OCI-M2 (cell line): ENCODE measurements around the gene INPP4A.
"Not testable (repeated sequence)": the region's sequence is repeated elsewhere in the genome, so short reads cannot be mapped to it uniquely, and the experiment has no call there.

Experiments used
- DNase-seq: peaks from one replicate; lab custom pipeline; 2025; ENCODE audit not compliant: unreplicated experiment; lab: John Stamatoyannopoulos, UW

The INPP4A gene

GRCh38 chr2:98577313-98577712 lies 132.7 kb downstream of the INPP4A start:
- no peak for DNase-seq

- DNase-seq = no peak
These were observed 133.6 kb downstream of the INPP4A start for GRCh38 chr2:98578231-98578630.

- no peak for DNase-seq
These were observed 135.3 kb downstream of the INPP4A start for GRCh38 chr2:98579926-98580325.

GRCh38 chr2:98580656-98581284 lies 136.1 kb downstream of the INPP4A start:
- DNase-seq = no peak

- no peak for DNase-seq
These were observed 137.9 kb downstream of the INPP4A start for GRCh38 chr2:98582523-98582922.

GRCh38 chr2:98583276-98583675 lies 138.6 kb downstream of the INPP4A start:
- DNase-seq = no peak

GRCh38 chr2:98583816-98584618 lies 139.4 kb downstream of the INPP4A start:
- DNase-seq = no peak

- DNase-seq = no peak
These were observed 140.7 kb downstream of the INPP4A start for GRCh38 chr2:98585386-98585785.

- no peak for DNase-seq
These were observed 142.0 kb downstream of the INPP4A start for GRCh38 chr2:98586551-98587140.

GRCh38 chr2:98588880-98589431 lies 144.3 kb downstream of the INPP4A start:
- DNase-seq = no peak

- no peak for DNase-seq
These were observed 144.8 kb downstream of the INPP4A start for GRCh38 chr2:98589489-98589888.

GRCh38 chr2:98592565-98592964 lies 147.9 kb downstream of the INPP4A start:
- no peak for DNase-seq

GRCh38 chr2:98594665-98595064 lies 150.0 kb downstream of the INPP4A start:
- not testable (repeated sequence) for DNase-seq

- no peak for DNase-seq
These were observed 154.2 kb downstream of the INPP4A start for GRCh38 chr2:98598781-98599428.

- no peak for DNase-seq
These were observed 157.0 kb downstream of the INPP4A start for GRCh38 chr2:98601532-98602132.

- no peak for DNase-seq
These were observed 159.9 kb downstream of the INPP4A start for GRCh38 chr2:98604547-98604946.

- no peak for DNase-seq
These were observed 160.4 kb downstream of the INPP4A start for GRCh38 chr2:98605076-98605475.

- no peak for DNase-seq
These were observed 161.8 kb downstream of the INPP4A start for GRCh38 chr2:98606431-98606830.

GRCh38 chr2:98607104-98607503 lies 162.4 kb downstream of the INPP4A start:
- DNase-seq = no peak

GRCh38 chr2:98607741-98608115 lies 163.1 kb downstream of the INPP4A start:
- no peak for DNase-seq
